ENCODE results near the gene OTUD5.

OTUD5 gene

GRCh38 chrX:48892896-48893295 lies 64.5 kb downstream of the OTUD5 start:
- H3F3A ChIP-seq (ENCODE audit: insufficient read depth, low read length): no peaks in the 10 kb centered on the region
- peaks cover 22% of the 10 kb centered on the region for H3K4me1 ChIP-seq (ENCODE audit: insufficient read depth, low read length, severe bottlenecking)
- no peaks in the 10 kb centered on the region for H3K27me3 ChIP-seq (ENCODE audit: insufficient read depth, low read length)
- H3K36me3 ChIP-seq (ENCODE audit: insufficient read depth, low read length): peaks cover 30% of the 10 kb centered on the region
- no peaks in the 10 kb centered on the region for H3K9me3 ChIP-seq (ENCODE audit: low read length)
- no peak overlapping the region for H3K4me2 ChIP-seq (ENCODE audit: low read length)
- no peak overlapping the region for H3K9ac ChIP-seq (ENCODE audit: low read length)
- no peak for TF ChIP-seq EZH2 (IDR thresholded peaks at IDR 0.05; ENCODE audit: borderline replicate concordance, low read length)
- no peak for TF ChIP-seq CTCF (IDR thresholded peaks at IDR 0.05; ENCODE audit: low read length)
- no peak overlapping the region for H3K4me3 ChIP-seq (ENCODE audit: low read depth, low read length, poor library complexity, severe bottlenecking)
- no peak overlapping the region for H2AFZ ChIP-seq (ENCODE audit: low read length)
- H3K79me2 ChIP-seq (ENCODE audit: insufficient read depth, low read length): peaks cover 6% of the 10 kb centered on the region; the same call in 1 of the 2 replicates
- no peak overlapping the region for H3K27ac ChIP-seq (ENCODE audit: low read depth, low read length, poor library complexity, severe bottlenecking)
- H4K20me1 ChIP-seq (ENCODE audit: insufficient read depth, low read length): no peaks in the 10 kb centered on the region
- H3K9me2 ChIP-seq (ENCODE audit: low read depth, low read length): no peaks in the 10 kb centered on the region

- Histone ChIP-seq H3K9me2 (ENCODE audit: low read depth, low read length) (no peaks in the 10 kb centered on the region), H3K9ac (ENCODE audit: low read length) (peak overlapping the region; percentile 42; the same call in 1 of the 2 replicates), H3K4me1 (ENCODE audit: insufficient read depth, low read length, severe bottlenecking) (peaks cover 19% of the 10 kb centered on the region), H3K27me3 (ENCODE audit: insufficient read depth, low read length) (no peaks in the 10 kb centered on the region), H3K36me3 (ENCODE audit: insufficient read depth, low read length) (peaks cover 30% of the 10 kb centered on the region), H3K79me2 (ENCODE audit: insufficient read depth, low read length) (peaks cover 3% of the 10 kb centered on the region; the same call in 1 of the 2 replicates), H3K4me2 (ENCODE audit: low read length) (peak overlapping the region; percentile 81), H4K20me1 (ENCODE audit: insufficient read depth, low read length) (no peaks in the 10 kb centered on the region), H3K9me3 (ENCODE audit: low read length) (no peaks in the 10 kb centered on the region), H3K27ac (ENCODE audit: low read depth, low read length, poor library complexity, severe bottlenecking) (no peak overlapping the region), H3K4me3 (ENCODE audit: low read depth, low read length, poor library complexity, severe bottlenecking) (peak overlapping the region; percentile 56), H2AFZ (ENCODE audit: low read length) (no peak overlapping the region), H3F3A (ENCODE audit: insufficient read depth, low read length) (no peaks in the 10 kb centered on the region)
- TF ChIP-seq EZH2 (IDR thresholded peaks at IDR 0.05; ENCODE audit: borderline replicate concordance, low read length): no peak
- TF ChIP-seq CTCF (IDR thresholded peaks at IDR 0.05; ENCODE audit: low read length): peak; percentile 32
These were observed 65.8 kb downstream of the OTUD5 start for GRCh38 chrX:48891402-48892288.

- Histone ChIP-seq H3K27ac (ENCODE audit: low read depth, low read length, poor library complexity, severe bottlenecking) (no peak overlapping the region), H3K9me2 (ENCODE audit: low read depth, low read length) (no peaks in the 10 kb centered on the region), H2AFZ (ENCODE audit: low read length) (no peak overlapping the region), H3K4me2 (ENCODE audit: low read length) (peak overlapping the region; percentile 81), H3K79me2 (ENCODE audit: insufficient read depth, low read length) (no peaks in the 10 kb centered on the region), H3K9ac (ENCODE audit: low read length) (peak overlapping the region; percentile 42; the same call in 1 of the 2 replicates), H3K4me1 (ENCODE audit: insufficient read depth, low read length, severe bottlenecking) (peaks cover 15% of the 10 kb centered on the region), H3K4me3 (ENCODE audit: low read depth, low read length, poor library complexity, severe bottlenecking) (peak overlapping the region; percentile 56), H4K20me1 (ENCODE audit: insufficient read depth, low read length) (no peaks in the 10 kb centered on the region), H3K27me3 (ENCODE audit: insufficient read depth, low read length) (no peaks in the 10 kb centered on the region), H3K36me3 (ENCODE audit: insufficient read depth, low read length) (peaks cover 30% of the 10 kb centered on the region), H3F3A (ENCODE audit: insufficient read depth, low read length) (no peaks in the 10 kb centered on the region), H3K9me3 (ENCODE audit: low read length) (no peaks in the 10 kb centered on the region)
- TF ChIP-seq CTCF (IDR thresholded peaks at IDR 0.05; ENCODE audit: low read length): no peak
- TF ChIP-seq EZH2 (IDR thresholded peaks at IDR 0.05; ENCODE audit: borderline replicate concordance, low read length): no peak
These were observed 66.4 kb downstream of the OTUD5 start for GRCh38 chrX:48890934-48891401.
